Measurements from ENCODE around the gene NABP1.

Gene NABP1

DNA sequence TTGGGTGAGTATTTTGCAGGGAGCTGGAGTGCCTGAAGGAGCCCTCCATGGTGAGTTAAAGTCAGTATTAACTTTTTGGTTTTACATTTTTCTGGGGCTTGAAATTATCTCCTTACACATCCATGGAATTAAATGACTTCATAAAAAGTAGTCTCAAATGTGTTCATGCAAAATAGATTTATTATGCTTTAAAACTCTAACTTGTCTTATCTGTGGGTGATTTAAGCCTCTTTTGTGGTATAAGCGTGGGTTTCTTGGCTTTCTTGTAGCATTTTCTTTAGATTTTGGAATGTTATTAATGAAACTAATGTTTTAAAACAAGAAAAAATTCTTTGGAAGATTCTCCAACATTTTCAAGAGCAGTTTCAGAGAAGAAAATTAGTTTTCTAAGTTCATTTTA is 27.8 kb downstream of the NABP1 start:
- TF ChIP-seq, protein P1, sequence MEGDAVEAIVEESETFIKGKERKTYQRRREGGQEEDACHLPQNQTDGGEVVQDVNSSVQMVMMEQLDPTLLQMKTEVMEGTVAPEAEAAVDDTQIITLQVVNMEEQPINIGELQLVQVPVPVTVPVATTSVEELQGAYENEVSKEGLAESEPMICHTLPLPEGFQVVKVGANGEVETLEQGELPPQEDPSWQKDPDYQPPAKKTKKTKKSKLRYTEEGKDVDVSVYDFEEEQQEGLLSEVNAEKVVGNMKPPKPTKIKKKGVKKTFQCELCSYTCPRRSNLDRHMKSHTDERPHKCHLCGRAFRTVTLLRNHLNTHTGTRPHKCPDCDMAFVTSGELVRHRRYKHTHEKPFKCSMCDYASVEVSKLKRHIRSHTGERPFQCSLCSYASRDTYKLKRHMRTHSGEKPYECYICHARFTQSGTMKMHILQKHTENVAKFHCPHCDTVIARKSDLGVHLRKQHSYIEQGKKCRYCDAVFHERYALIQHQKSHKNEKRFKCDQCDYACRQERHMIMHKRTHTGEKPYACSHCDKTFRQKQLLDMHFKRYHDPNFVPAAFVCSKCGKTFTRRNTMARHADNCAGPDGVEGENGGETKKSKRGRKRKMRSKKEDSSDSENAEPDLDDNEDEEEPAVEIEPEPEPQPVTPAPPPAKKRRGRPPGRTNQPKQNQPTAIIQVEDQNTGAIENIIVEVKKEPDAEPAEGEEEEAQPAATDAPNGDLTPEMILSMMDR (IDR thresholded peaks at IDR 0.05; ENCODE audit: insufficient read depth, low read depth, low read length, missing control alignments): no peak
- no peak overlapping the region for H3K4me3 ChIP-seq (ENCODE audit: low read depth, low read length)
- DNase-seq (ENCODE audit: low read depth): no peak

DNA sequence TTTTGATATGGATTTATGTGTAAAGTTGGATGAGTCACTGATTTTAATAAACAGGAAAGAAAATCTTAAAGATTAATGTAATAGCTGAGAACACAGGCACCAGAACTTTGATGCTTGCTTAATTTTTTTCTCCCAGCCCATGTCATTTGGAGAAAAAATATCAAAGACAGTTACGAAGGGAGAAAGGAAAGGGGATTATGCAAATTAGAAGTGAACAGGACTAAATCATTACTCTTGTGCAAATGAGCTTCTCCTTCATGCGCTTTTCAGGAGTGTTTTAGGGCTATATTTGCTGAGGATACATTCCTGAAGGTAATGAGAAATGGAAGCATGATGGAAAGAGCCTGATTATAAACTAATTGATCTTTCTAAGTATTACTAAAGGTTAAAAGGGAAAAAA is 28.9 kb downstream of the NABP1 start:
- no peak overlapping the region for H3K4me3 ChIP-seq (ENCODE audit: low read depth, low read length)
- no peak for DNase-seq (ENCODE audit: low read depth)
- TF ChIP-seq, protein P1 (IDR thresholded peaks at IDR 0.05; ENCODE audit: insufficient read depth, low read depth, low read length, missing control alignments): no peak

DNA sequence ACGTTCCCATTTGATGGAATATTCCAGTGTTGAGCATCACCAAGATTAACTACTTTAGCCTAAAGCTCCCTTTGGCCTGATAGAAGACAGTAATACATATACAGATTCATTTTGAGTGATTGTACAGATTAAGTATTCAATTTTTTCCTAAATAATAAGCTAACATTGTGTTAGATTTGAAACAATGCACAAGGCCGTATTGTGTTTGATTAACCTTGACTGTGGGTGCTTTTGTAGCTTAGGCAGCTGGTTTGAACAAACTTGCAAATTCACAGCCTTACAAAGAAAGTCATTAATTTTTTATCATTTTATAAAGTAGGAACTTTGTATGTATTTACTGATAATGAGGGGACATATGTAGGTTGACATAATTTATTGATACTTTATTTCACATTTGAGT is 29.6 kb downstream of the NABP1 start:
- no peak for DNase-seq (ENCODE audit: low read depth)

DNA sequence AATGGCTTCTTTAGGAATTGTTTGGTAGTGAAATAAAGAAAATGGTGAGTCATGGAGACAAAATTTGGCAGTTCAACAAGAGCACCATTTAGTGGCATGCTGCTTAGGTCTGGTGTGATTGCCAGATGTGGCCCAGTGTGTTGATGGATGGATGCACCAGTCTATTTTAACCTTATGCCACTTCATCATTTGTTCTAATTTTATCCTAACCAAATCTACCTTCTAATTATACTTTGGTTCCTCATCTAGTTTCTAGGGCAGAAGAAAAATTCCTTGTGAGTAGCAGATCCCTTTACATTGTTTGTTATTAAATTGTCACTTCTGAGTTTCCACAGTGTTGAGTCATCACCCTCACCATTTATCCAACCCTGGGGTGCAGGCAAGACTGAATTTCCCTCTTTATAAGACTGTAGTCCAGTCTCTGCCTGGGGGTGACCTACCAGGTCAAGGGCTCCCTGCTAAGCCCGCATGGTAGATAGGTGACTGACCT is 32.5 kb downstream of the NABP1 start:
- H3K4me3 ChIP-seq (ENCODE audit: low read depth, low read length): no peak overlapping the region
- TF ChIP-seq, protein P1 (IDR thresholded peaks at IDR 0.05; ENCODE audit: insufficient read depth, low read depth, low read length, missing control alignments): no peak
- DNase-seq (ENCODE audit: low read depth): no peak

More for the DNA sequence above, 29.6 kb downstream of the NABP1 start:
- TF ChIP-seq, protein P1 (IDR thresholded peaks at IDR 0.05; ENCODE audit: insufficient read depth, low read depth, low read length, missing control alignments): no peak
- no peak overlapping the region for H3K4me3 ChIP-seq (ENCODE audit: low read depth, low read length)

DNA sequence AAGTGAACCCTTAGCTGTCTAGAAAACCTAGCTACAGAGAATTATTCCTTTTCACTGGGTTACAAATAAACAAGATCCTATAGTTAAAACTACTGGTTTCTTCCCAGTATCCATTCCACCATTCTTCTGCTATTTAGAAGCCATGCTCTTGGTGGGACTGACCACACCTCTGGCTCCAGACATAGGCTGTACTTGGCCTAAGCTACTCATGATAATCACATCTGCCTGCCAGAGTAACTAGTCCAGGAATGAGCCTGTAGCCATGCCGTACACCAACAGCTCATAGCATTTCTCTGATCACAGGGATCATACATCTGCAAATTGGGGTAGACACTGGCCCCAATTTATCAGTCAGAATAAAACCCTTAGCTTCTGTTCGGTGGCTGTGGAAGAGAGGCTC is 33.7 kb downstream of the NABP1 start:
- no peak for DNase-seq (ENCODE audit: low read depth)
- no peak overlapping the region for H3K4me3 ChIP-seq (ENCODE audit: low read depth, low read length)
- TF ChIP-seq, protein P1 (IDR thresholded peaks at IDR 0.05; ENCODE audit: insufficient read depth, low read depth, low read length, missing control alignments): no peak

DNA sequence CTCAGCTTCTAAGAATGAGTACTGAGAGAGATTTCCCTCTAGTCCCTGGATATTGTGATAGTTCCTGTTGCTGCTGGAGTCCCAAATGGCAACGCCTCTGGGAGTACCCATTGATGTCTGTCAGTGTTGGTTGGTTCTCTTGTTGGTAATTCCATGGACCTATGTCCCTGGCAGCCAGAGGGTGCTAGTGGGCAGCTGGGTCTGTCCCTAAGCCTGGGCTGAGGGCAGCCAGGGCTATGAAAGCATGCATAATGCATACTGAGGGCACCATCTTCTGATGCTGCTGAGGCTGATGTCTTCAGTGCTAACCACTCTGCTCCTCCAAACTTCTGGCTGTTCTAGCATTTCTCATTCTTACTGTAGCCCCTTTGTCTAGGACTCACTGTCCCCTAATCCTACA is 35.9 kb downstream of the NABP1 start:
- TF ChIP-seq, protein P1 (IDR thresholded peaks at IDR 0.05; ENCODE audit: insufficient read depth, low read depth, low read length, missing control alignments): no peak
- DNase-seq (ENCODE audit: low read depth): peak; percentile 16
- no peak overlapping the region for H3K4me3 ChIP-seq (ENCODE audit: low read depth, low read length)

DNA sequence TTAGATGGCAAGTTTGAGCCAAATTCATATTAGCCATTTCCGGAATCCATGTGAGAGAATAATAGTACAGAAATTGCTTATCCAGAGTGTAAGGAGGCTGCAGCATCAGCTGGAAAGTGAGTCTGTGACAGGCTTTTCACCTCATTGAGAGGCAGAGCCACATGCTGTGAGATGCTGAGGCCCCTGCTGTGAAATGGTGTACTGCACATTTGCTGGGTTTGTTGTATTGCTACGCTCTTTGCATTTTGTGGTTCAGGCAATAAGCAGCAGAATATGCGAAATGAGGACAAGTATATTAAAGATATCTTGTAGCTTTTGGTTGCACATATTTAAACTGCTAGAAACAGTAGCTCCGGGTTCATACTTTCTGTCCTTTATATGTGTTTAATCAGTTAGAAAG is 37.0 kb downstream of the NABP1 start:
- TF ChIP-seq, protein P1 (IDR thresholded peaks at IDR 0.05; ENCODE audit: insufficient read depth, low read depth, low read length, missing control alignments): no peak
- no peak overlapping the region for H3K4me3 ChIP-seq (ENCODE audit: low read depth, low read length)
- DNase-seq (ENCODE audit: low read depth): no peak

Data from GM12865 (cell line).